Raji (cell line): ENCODE data around the gene RNF167.

Experiments
- POLR2A ChIP-seq: IDR thresholded peaks from 2 replicates; pipeline ENCODE4 v1.6.1; 2011; ENCODE audit warnings: low read depth, low read length, control low read depth; ENCODE audit not compliant: insufficient read depth

The RNF167 gene

DNA sequence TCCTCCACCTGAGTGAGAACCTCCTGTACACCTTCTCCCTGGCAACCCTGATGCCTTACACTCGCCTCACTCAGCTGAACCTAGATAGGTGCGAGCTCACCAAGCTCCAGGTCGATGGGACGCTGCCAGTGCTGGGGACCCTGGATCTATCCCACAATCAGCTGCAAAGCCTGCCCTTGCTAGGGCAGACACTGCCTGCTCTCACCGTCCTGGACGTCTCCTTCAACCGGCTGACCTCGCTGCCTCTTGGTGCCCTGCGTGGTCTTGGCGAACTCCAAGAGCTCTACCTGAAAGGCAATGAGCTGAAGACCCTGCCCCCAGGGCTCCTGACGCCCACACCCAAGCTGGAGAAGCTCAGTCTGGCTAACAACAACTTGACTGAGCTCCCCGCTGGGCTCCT, 7.3 kb upstream of the RNF167 start:
- TF ChIP-seq POLR2A, result no peak

GRCh38 chr17:4933646-4934045, 6.4 kb upstream of the RNF167 start:
- no peak for TF ChIP-seq POLR2A

DNA sequence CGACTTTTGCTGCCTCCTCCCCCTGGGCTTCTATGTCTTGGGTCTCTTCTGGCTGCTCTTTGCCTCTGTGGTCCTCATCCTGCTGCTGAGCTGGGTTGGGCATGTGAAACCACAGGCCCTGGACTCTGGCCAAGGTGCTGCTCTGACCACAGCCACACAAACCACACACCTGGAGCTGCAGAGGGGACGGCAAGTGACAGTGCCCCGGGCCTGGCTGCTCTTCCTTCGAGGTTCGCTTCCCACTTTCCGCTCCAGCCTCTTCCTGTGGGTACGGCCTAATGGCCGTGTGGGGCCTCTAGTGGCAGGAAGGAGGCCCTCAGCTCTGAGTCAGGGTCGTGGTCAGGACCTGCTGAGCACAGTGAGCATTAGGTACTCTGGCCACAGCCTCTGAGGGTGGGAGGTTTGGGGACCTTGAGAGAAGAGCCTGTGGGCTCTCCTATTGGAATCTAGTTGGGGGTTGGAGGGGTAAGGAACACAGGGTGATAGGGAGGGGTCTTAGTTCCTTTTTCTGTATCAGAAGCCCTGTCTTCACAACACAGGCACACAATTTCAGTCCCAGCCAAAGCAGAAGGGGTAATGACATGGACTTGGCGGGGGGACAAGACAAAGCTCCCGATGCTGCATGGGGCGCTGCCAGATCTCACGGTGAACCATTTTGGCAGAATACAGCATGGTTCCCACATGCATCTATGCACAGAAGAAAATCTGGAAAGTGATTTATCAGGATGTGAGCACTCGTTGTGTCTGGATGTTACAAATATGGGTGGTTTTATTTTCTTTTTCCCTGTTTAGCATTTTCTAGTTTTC, 5.7 kb upstream of the RNF167 start:
- TF ChIP-seq POLR2A, result peak; percentile 49; the same call in 1 of the 2 replicates

GRCh38 chr17:4935650-4936049, 4.4 kb upstream of the RNF167 start:
- TF ChIP-seq POLR2A, result no peak

GRCh38 chr17:4936436-4936835, 3.6 kb upstream of the RNF167 start:
- no peak for TF ChIP-seq POLR2A

DNA sequence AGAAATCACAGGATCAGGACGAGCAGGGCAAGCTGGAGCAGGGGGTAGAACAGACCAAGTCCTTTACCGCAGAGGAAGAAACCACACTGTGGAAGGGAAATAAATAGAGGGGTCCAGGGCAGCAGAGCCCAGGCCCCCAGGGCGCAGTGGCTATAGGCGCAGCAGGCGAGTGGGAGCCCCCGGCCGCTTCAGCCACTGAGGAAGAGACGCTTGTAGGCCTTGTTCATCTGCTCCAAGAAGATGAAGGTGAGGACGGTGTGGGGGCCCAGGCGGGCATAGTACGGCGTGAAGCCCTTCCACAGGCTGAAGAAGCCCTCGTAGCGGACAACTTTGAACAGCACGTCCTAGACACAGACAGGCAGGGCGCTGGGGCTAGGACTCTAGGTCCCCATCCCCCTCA, 2.5 kb upstream of the RNF167 start:
- TF ChIP-seq POLR2A, result no peak

DNA sequence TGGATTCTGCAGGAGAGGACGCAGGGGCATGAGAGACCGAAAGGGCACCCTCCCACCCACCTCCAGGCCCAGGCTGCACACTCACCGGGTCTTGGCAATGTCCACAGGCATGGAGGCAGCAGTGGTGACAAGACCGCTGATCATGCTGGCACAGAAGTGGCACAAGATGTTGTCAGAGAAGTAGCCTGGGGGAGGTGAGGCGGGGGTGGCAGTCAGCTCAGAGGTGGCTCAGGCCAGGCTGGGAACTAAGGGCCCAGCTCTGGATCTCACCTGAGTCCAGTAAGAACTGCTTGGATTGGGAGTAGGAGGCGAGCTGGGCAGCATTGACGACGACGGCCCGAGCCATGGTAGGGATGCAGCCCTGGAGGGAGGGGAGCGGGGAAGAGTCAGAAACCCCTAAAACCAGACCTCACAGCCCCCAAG, 2.0 kb upstream of the RNF167 start:
- TF ChIP-seq POLR2A, result no peak

GRCh38 chr17:4938688-4939545, 1.2 kb upstream of the RNF167 start:
- no peak for TF ChIP-seq POLR2A

DNA sequence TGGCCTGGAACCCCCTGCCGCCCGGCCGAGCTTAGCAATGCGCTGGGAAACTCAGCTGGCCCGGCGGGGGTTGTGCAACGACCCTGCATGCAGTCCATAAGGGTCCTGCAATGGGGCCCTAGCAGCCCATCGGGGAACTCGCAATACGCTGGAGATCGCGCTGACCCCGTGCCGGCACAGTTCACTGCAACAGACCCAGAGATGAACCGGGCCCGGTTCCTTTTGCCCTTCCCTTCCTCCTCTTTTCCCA, 597 bp upstream of the RNF167 start:
- TF ChIP-seq POLR2A, result no peak

- TF ChIP-seq POLR2A, result peak; percentile 36; the same call in 1 of the 2 replicates
Observed at GRCh38 chr17:4940555-4941318, 669 bp downstream of the RNF167 start.

DNA sequence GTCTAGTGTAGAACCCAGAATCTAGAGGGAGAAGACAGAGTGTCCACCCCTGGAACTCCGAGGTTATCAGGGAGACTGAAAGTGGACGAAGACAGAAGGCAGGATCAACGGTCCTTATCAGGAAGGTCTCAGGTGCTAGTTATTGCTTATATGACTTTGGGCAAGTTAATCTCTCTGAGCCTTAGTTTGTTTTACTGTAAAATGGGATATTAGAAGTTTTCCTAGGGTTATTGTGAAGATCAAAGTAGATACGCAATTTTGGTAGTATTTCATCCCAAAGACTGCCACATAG, 1.2 kb downstream of the RNF167 start:
- no peak for TF ChIP-seq POLR2A

- TF ChIP-seq POLR2A, result no peak
Observed at GRCh38 chr17:4942760-4943508, 2.9 kb downstream of the RNF167 start.

- peak; percentile 37; the same call in 1 of the 2 replicates for TF ChIP-seq POLR2A
Observed at GRCh38 chr17:4944163-4944553, 4.1 kb downstream of the RNF167 start.

GRCh38 chr17:4944554-4945175, 4.6 kb downstream of the RNF167 start:
- TF ChIP-seq POLR2A, result 0 out of 2 replicates have a peak, but pooled peaks have one; percentile 11
